GM18526 (cell line): ENCODE results near the gene EDN2.

Experiments used
- POLR2A ChIP-seq: IDR thresholded peaks from 3 replicates; pipeline ENCODE4 v1.6.1; 2011; ENCODE audit not compliant: insufficient read length; ENCODE audit errors: extremely low read depth

The EDN2 gene

DNA sequence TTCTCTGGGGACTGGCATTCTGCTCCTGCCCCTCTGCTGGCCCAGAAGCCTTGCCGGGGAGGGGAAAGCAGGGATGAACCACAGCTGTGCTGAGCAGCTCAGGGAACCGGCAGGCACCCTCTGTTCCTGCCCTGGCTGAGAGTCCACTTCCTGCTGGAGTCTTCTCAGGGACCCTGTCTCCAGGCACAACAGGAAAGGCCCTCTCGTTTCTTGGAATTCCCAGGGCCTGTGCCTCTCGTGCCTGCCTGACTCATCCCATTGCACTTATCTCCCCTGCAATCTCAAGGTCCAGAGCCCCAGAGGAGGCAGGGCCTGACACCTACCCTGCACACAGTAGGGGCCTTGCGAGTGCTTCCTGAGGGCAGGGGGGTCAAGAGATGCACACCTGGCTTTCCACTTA is 1.1 kb upstream of the EDN2 start:
- no peak for TF ChIP-seq POLR2A

- TF ChIP-seq POLR2A, result no peak
Observed at GRCh38 chr1:41483960-41484401, 502 bp downstream of the EDN2 start.

DNA sequence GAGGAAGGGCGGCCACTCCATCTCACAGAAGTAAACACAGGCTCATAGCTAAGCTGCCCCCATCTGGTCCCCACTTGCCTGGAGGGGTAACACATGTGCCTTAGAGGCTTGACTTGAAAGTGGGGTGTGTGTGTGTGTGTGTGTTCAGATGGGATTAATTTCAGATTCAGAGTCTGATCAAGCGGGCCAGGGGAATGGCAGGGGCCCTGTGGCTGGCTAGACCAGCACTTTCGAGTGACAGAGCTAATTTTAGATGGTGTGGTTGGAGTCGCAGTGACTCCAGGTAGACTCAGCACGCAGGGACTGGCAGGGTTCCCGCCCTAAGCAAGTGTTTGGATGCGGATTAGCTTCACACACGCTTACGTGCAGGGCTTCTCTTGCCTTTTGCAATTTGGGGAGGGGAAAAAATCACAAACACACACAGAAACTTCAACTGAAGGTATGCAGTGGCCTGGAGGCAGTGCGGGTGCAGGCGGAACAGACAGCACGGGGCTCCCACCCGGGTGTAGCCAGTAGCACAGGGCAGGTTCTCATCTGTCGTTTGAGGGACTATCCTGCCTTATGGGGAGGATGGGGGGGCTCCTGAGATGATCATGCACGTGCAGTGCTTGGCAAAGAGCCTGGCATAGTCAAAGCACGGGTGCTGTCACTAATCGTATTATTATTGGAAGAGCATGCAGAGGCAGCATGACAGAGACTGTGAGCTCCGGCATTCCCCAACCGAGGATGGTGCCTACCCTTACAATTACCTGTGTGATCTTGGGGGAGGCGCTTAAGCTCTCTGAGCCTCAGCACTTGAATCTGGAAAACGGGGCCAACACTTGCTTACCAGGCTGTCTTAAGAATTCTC is 1.3 kb downstream of the EDN2 start:
- TF ChIP-seq POLR2A, result no peak

DNA sequence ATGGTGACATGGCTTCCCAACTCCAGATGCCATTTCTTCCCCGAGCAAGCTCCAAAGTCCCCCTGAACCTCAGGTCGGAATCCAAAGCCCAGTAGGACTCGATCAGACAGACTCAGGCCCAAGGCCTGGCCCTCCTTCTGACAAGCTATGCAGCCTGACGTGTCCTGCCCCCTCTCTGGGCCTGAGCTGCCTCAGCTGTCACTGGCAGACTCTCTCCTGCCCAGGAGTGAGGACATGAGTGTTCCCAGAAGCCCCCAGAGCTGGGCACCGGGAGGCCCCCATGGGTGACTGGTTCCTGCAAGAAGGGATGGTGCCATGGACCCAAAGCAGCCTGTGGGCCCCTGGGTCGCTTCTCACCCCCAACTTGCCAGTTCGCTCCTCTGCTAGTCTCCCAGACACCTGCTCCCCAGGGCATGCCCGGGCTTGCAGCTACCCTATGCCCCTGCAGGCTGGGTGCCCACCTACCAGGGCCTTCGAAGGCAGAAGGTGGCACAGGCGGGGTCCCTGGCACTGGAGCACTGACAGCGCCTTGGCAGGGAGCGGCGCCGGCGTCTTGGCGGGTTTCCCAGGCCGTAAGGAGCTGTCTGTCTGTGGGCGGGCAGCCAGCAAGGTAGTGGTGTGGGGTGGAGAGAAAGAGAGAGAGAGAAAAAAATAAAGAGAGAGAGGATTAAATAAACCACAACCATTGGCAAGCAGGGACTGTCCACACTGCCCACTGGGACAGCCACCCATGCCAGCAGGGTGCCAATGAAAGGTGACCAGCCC is 2.3 kb downstream of the EDN2 start:
- TF ChIP-seq POLR2A, result no peak

DNA sequence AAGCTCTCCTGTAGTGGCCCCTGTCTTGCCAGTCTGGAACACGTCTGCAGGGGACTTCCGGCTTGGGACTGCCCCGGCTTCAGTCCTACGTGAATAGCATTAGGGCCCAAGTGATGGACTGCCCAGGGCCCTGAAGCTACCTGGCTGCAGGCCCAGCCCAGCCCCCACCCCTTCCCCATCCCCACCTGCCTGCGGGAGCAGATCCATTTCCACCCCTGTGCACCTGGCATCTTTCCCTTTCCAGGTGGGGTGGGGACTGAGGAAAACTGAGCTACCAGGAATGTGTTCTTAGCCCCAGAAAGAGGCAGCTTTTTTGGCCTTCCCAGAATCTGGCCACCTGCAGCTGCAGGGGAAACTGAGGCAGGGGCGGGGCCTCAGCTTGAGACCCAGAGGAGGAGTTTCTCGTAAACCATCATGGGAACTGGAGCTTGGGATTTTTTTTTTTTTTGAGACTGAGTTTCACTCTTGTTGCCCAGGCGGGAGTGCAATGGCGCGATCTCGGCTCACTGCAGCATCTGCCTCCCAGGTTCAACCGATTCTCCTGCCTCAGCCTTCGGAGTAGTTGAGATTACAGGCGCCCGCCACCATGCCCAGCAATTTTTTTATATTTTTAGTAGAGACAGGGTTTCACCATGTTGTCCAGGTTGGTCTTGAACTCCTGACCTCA is 3.2 kb downstream of the EDN2 start:
- TF ChIP-seq POLR2A, result no peak

DNA sequence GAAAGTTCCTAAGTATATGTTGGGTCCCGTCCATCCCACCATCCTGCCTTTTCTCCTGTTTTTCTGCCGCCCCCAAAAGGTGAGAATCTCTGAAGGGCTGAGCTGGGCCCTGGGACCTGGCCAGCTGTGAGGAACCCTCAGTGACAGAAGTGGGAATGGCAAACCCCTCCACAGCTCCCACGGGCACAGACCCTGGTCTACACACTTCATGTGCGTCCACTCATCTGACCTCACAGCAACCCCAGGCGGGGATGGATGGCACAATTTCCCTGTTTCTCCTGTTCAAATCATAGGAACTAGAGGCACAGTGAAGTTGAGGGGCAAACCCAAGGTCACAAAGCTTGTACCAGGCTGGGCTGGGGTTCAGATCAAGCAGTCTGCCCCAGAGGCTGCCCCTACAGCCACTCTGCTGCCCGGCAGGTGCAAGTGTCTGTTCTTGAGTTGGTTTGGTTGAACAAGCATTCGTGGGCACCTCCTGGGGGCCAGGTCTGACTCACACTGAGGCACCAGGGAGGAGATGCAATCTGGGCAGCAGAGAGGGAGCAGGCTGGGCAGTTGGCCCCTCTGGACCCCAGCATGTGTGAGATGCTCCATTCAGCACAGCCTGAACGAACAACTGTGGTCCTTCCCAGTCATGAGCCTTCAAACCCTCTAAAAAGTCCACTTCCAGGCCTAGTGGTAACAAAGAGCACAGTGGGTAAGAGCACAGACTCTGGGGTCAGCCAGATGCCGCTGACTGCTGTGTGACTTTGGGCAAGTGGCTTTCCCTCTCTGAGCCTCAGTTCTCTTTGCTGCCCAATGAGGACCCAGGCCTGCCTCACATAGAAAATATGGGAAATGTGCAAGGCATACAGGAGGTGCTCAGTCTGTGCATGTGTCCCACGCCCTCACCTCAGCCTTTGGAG is 4.0 kb downstream of the EDN2 start:
- no peak for TF ChIP-seq POLR2A

- TF ChIP-seq POLR2A, result no peak
Observed at GRCh38 chr1:41479808-41480160, 4.7 kb downstream of the EDN2 start.

GRCh38 chr1:41479000-41479807 is 5.3 kb downstream of the EDN2 start:
- TF ChIP-seq POLR2A, result no peak

DNA sequence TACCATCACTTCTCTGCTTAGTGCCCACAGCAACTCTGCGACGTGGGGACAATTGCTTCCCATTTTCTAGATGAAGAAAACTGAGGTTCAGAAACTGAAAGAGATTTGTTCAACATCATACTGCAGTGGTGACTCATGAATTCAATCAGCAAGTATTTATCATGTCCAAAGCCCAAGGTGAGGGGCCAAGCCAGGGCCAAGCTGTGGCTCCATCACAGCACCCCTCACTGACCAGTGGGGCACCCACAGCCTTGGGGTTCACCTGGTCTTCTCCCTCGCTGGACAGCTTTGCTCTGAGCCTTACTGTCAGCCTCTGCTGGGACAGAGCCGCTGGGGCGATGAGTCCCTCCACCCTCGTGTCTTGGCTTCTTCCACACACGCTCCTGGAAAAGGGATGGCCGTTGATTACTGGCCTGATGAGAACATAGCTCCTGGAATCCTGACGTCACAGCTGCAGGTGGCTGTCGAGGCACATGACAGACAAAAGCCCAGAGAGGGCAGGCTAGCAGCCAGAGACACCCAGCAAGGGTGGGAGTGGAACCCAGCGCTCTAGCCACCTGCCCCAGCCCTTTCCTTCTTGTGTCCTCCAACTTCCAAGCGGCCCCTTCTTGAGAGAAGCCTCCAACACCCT is 6.2 kb downstream of the EDN2 start:
- no peak for TF ChIP-seq POLR2A

- no peak for TF ChIP-seq POLR2A
Observed at GRCh38 chr1:41476807-41477361, 7.6 kb downstream of the EDN2 start.

GRCh38 chr1:41475859-41476567 is 8.5 kb downstream of the EDN2 start:
- no peak for TF ChIP-seq POLR2A

- TF ChIP-seq POLR2A, result no peak
Observed at GRCh38 chr1:41475346-41475745, 9.1 kb downstream of the EDN2 start.

GRCh38 chr1:41474490-41475271 is 9.8 kb downstream of the EDN2 start:
- TF ChIP-seq POLR2A, result no peak
